Kidney glomerular epithelial cell (primary cell): ENCODE measurements around the gene C10orf95.

Source experiments
- DNase-seq: peaks from one replicate; lab custom pipeline; 2025; lab: John Stamatoyannopoulos, UW

Gene C10orf95

GRCh38 chr10:102401735-102402511 is 49.4 kb downstream of the C10orf95 start:
- DNase-seq, result peak; percentile 54

- DNase-seq, result no peak
Observed at GRCh38 chr10:102401342-102401654, 50.0 kb downstream of the C10orf95 start.

- DNase-seq, result no peak
Observed at GRCh38 chr10:102400598-102401341, 50.6 kb downstream of the C10orf95 start.

- DNase-seq, result no peak
Observed at GRCh38 chr10:102400076-102400475, 51.3 kb downstream of the C10orf95 start.
